Measurements from ENCODE around the gene BCAP31.

- TF ChIP-seq CTCF (IDR thresholded peaks at IDR 0.05; ENCODE audit: insufficient read depth, low read depth, low read length): no peak
- no peak for TF ChIP-seq EZH2 (IDR thresholded peaks at IDR 0.05; ENCODE audit: insufficient read depth, low read length)
Measured at GRCh38 chrX:153673428-153674218, 50.6 kb downstream of the BCAP31 start, which contains the start of gene PNCK.

Measured in astrocyte (in vitro differentiated cells and primary cell).